HepG2 (cell line): ENCODE data around the gene SPON1. TPM values are rescaled to one million over a fixed set of nuclear protein-coding genes. Genes with fewer than 3 reads are reported as not detected.

Source experiments
- ATAC-seq: fragments of 200-7000 bp; cut with Tn5 transposase; 3 replicates; pipeline ENCODE4 v1.9.1; 2020; ENCODE audit warnings: mild to moderate bottlenecking, moderate library complexity
- BruUV-seq: library from RNA; stranded (reverse); fragments of 400-500 nt; replicated peaks from 2 replicates; lab custom pipeline; 2021; lab: Mats Ljungman, UMichigan
- CTCF ChIA-PET: fragments of 300-600 bp; formaldehyde crosslinking; extraction: SDS; loops from one replicate; lab custom pipeline; 2021; ENCODE audit warnings: low total read pairs, inconsistent platforms, low intra/inter-chr PET ratio; lab: Yijun Ruan, JAX
- POLR2A ChIA-PET: fragments of 350-600 bp; sonication (Branson Sonifier 250); formaldehyde crosslinking; loops from one replicate; lab custom pipeline; 2020; ENCODE audit warnings: antibody characterized with exemption, inconsistent platforms; lab: Yijun Ruan, JAX
- DNase-seq: peaks from one replicate; pipeline ENCODE4 v3.0.0-alpha.2; 2015; ENCODE audit warnings: low spot score
- FAIRE-seq: peaks from 3 replicates; lab custom pipeline; 2011; peaks lifted over from hg19 to GRCh38; lab: Jason Lieb, UNC
- H2AFZ ChIP-seq: one replicate; pipeline ENCODE4 v1.6.1; 2011; ENCODE audit warnings: low read length, inconsistent platforms
- H3K27ac ChIP-seq: fragments of 300-600 bp; 3 replicates; pipeline ENCODE4 v1.8.0; 2011; ENCODE audit warnings: mixed run types, mild to moderate bottlenecking, mixed read lengths, low read length, inconsistent platforms; ENCODE audit not compliant: insufficient read depth; ENCODE audit errors: extremely low read length
- H3K27me3 ChIP-seq, 2 experiments: fragments of 200-600 bp in 1 of 2; 2 replicates in 1 of 2; 3 replicates in 1 of 2; pipeline versions ENCODE4 v1.6.0 to v1.8.0; 2011; ENCODE audit warnings: low read length in 2 of 2, mild to moderate bottlenecking in 2 of 2, moderate library complexity in 2 of 2, inconsistent platforms in 1 of 2; ENCODE audit not compliant: insufficient read depth in 2 of 2, control insufficient read depth in 1 of 2
- H3K36me3 ChIP-seq, 2 experiments: fragments of 200-600 bp in 1 of 2; replicated peaks in 1 of 2; 2 replicates in 1 of 2; 3 replicates in 1 of 2; pipeline versions ENCODE4 v1.5.1 to v1.8.0; 2011; ENCODE audit warnings: low read length in 2 of 2, inconsistent platforms in 1 of 2; ENCODE audit not compliant: insufficient read depth in 2 of 2, control insufficient read depth in 1 of 2
- H3K4me1 ChIP-seq: 2 replicates; pipeline ENCODE4 v1.5.1; 2012; ENCODE audit warnings: low read length, inconsistent platforms; ENCODE audit not compliant: insufficient read depth
- H3K4me2 ChIP-seq: 2 replicates; pipeline ENCODE4 v1.6.0; 2011; ENCODE audit warnings: low read depth, low read length, inconsistent platforms
- H3K4me3 ChIP-seq, 3 experiments: fragments of 200-600 bp in 1 of 3; sonication (generic), shearing (Covaris generic) in 1 of 3; replicated peaks in 1 of 3; 2 replicates each; pipeline ENCODE4 v1.5.1; 2011 to 2016; ENCODE audit warnings: low read length in 3 of 3, inconsistent platforms in 2 of 3, low read depth in 2 of 3, mild to moderate bottlenecking in 2 of 3, control low read depth in 1 of 3, mixed read lengths in 1 of 3; ENCODE audit not compliant: insufficient read depth in 1 of 3
- H3K79me2 ChIP-seq: one replicate; pipeline ENCODE4 v1.6.1; 2011; ENCODE audit warnings: low read length, inconsistent platforms; ENCODE audit not compliant: insufficient read depth
- H3K9ac ChIP-seq: 2 replicates; pipeline ENCODE4 v1.6.0; 2011; ENCODE audit warnings: mild to moderate bottlenecking, low read depth, low read length, inconsistent platforms; ENCODE audit not compliant: insufficient read depth
- H3K9me3 ChIP-seq: 2 replicates; pipeline ENCODE4 v1.5.1; 2012; ENCODE audit warnings: mild to moderate bottlenecking, low read length
- H4K20me1 ChIP-seq: 2 replicates; pipeline ENCODE4 v1.6.0; 2011; ENCODE audit warnings: inconsistent platforms, mild to moderate bottlenecking, low read length, moderate library complexity; ENCODE audit not compliant: insufficient read depth
- BATF2 ChIP-seq: sonication (generic); formaldehyde crosslinking; IDR thresholded peaks from 2 replicates; pipeline ENCODE4 v1.8.0; 2022; ENCODE audit warnings: mild to moderate bottlenecking, missing genetic modification reagents, moderate library complexity
- CC2D1A ChIP-seq: sonication (generic); formaldehyde crosslinking; IDR thresholded peaks from 2 replicates; pipeline ENCODE4 v1.8.1; 2023; ENCODE audit warnings: mild to moderate bottlenecking, missing genetic modification reagents
- TRAFD1 ChIP-seq: sonication (generic); formaldehyde crosslinking; IDR thresholded peaks from 2 replicates; pipeline ENCODE4 v1.5.1; 2020; ENCODE audit warnings: missing genetic modification reagents, mild to moderate bottlenecking, borderline replicate concordance
- ZNF10 ChIP-seq: sonication (generic); formaldehyde crosslinking; IDR thresholded peaks from 2 replicates; pipeline ENCODE4 v1.4.0; 2020; ENCODE audit warnings: mild to moderate bottlenecking, low read depth, missing genetic modification reagents, borderline replicate concordance
- ZNF234 ChIP-seq: sonication (generic); formaldehyde crosslinking; conservative IDR thresholded peaks from 2 replicates; pipeline ENCODE4 v1.5.1; 2020; ENCODE audit warnings: mild to moderate bottlenecking, missing genetic modification reagents
- ZNF383 ChIP-seq: sonication (generic); formaldehyde crosslinking; IDR thresholded peaks from 2 replicates; pipeline ENCODE4 v1.4.0; 2020; ENCODE audit warnings: missing genetic modification reagents, mild to moderate bottlenecking, borderline replicate concordance
- ZNF484 ChIP-seq: sonication (generic); formaldehyde crosslinking; IDR thresholded peaks from 2 replicates; pipeline ENCODE4 v1.5.1; 2020; ENCODE audit warnings: mild to moderate bottlenecking, low read depth, missing genetic modification reagents, borderline replicate concordance
- ZNF678 ChIP-seq: sonication (generic); formaldehyde crosslinking; IDR thresholded peaks from 2 replicates; pipeline ENCODE4 v1.4.0; 2020; ENCODE audit warnings: mild to moderate bottlenecking, missing genetic modification reagents
- WGBS: methylation state at CpG from one replicate; pipeline ENCODE4 v1.1.6; 2017; ENCODE audit warnings: low lambda C conversion rate; 5-methylcytosine and 5-hydroxymethylcytosine counted together
- in situ Hi-C: cut with HindIII; loops from 2 replicates; pipeline ENCODE4 v1.10.0; 2017; ENCODE audit warnings: low pct_unique_long_range_greater_than_20kb; ENCODE audit not compliant: extremely low pct_ligation_motif_present
- intact Hi-C: fragments of 100-400 bp; cut with micrococcal nuclease; formaldehyde crosslinking; loops from one replicate; pipeline ENCODE4 v1.10.0; 2022; ENCODE audit not compliant: unreplicated experiment
- polyA plus RNA-seq, 8 experiments: library from polyadenylated mRNA; depleted of rRNA in 3 of 8; stranded (reverse) in 7 of 8; unstranded in 1 of 8; fragments of >200 nt; fragmentation: Illumina TruSeq in 4 of 8; extraction: Trizol in 4 of 8; gene quantifications; 2 replicates each; pipeline versions ENCODE4 v1.2.1 to v1.2.3, GENCODE V29; 2011 to 2016; ENCODE audit warnings: low read depth in 4 of 8, missing spikeins in 1 of 8, mixed read lengths in 1 of 8; ENCODE audit not compliant: insufficient read depth in 1 of 8
- total RNA-seq, 5 experiments: library from RNA; depleted of rRNA; stranded (reverse); fragments of >200 nt; fragmentation: Illumina TruSeq; extraction: Trizol; gene quantifications; 2 replicates each; pipeline ENCODE4 v1.2.3, GENCODE V29; 2016; ENCODE audit warnings: low read depth in 1 of 5
- TF ChIP-seq, protein P1 (sequence below): sonication (generic); formaldehyde crosslinking; IDR thresholded peaks from 2 replicates; pipeline ENCODE4 v1.4.0; 2020; ENCODE audit warnings: missing genetic modification reagents
- TF ChIP-seq, protein P2 (sequence below): sonication (generic); formaldehyde crosslinking; IDR thresholded peaks from 2 replicates; pipeline ENCODE4 v1.8.0; 2022; ENCODE audit warnings: missing genetic modification reagents, mild to moderate bottlenecking, moderate library complexity, borderline replicate concordance
- TF ChIP-seq, protein P3 (sequence below): sonication (generic); formaldehyde crosslinking; IDR thresholded peaks from 2 replicates; pipeline ENCODE4 v1.5.1; 2020; ENCODE audit warnings: mild to moderate bottlenecking, missing genetic modification reagents, moderate library complexity
- TF ChIP-seq, protein P4 (sequence below): sonication (generic); formaldehyde crosslinking; IDR thresholded peaks from 2 replicates; pipeline ENCODE4 v1.8.1; 2023; ENCODE audit warnings: mild to moderate bottlenecking, missing genetic modification reagents, borderline replicate concordance

SPON1 gene
- total and polyA plus RNA-seq, 2 of the 13 experiments (the other 11 are each of a cell fraction or from before 2014, with no cell fraction given), result not detected

- Histone ChIP-seq H3K27ac (no peak overlapping the region), H3K9me3 (no peaks in the 10 kb centered on the region), H3K4me1 (no peaks in the 10 kb centered on the region), H2AFZ (no peak overlapping the region), H3K79me2 (no peaks in the 10 kb centered on the region), H3K4me3 (no peak overlapping the region), H3K27me3 (peaks cover 2 to 28% of the 10 kb centered on the region in 2 experiments; a peak in 3 of 5 replicates), H3K9ac (no peak overlapping the region), H4K20me1 (no peaks in the 10 kb centered on the region), H3K4me2 (no peak overlapping the region), H3K36me3 (no peaks in the 10 kb centered on the region)
- in situ Hi-C loops (no loop called here), intact Hi-C loops (no loop called here)
- BruUV-seq, result no TSS peak
- ChIA-PET CTCF (no interaction called here), POLR2A (no interaction called here)
- FAIRE-seq (no peak), ATAC-seq (no peak), DNase-seq (no peak)
- no peak for TF ChIP-seq ZNF10 (CRISPR knock-in tag)
- no peak for TF ChIP-seq ZNF484 (CRISPR knock-in tag)
- TF ChIP-seq, protein P1, sequence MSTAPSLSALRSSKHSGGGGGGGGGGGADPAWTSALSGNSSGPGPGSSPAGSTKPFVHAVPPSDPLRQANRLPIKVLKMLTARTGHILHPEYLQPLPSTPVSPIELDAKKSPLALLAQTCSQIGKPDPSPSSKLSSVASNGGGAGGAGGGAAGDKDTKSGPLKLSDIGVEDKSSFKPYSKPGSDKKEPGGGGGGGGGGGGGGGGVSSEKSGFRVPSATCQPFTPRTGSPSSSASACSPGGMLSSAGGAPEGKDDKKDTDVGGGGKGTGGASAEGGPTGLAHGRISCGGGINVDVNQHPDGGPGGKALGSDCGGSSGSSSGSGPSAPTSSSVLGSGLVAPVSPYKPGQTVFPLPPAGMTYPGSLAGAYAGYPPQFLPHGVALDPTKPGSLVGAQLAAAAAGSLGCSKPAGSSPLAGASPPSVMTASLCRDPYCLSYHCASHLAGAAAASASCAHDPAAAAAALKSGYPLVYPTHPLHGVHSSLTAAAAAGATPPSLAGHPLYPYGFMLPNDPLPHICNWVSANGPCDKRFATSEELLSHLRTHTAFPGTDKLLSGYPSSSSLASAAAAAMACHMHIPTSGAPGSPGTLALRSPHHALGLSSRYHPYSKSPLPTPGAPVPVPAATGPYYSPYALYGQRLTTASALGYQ (CRISPR knock-in tag), result no peak
- TF ChIP-seq, protein P2, sequence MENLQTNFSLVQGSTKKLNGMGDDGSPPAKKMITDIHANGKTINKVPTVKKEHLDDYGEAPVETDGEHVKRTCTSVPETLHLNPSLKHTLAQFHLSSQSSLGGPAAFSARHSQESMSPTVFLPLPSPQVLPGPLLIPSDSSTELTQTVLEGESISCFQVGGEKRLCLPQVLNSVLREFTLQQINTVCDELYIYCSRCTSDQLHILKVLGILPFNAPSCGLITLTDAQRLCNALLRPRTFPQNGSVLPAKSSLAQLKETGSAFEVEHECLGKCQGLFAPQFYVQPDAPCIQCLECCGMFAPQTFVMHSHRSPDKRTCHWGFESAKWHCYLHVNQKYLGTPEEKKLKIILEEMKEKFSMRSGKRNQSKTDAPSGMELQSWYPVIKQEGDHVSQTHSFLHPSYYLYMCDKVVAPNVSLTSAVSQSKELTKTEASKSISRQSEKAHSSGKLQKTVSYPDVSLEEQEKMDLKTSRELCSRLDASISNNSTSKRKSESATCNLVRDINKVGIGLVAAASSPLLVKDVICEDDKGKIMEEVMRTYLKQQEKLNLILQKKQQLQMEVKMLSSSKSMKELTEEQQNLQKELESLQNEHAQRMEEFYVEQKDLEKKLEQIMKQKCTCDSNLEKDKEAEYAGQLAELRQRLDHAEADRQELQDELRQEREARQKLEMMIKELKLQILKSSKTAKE (CRISPR knock-in tag), result no peak
- no peak for TF ChIP-seq ZNF383 (CRISPR knock-in tag)
- no peak for TF ChIP-seq CC2D1A
- no peak for TF ChIP-seq ZNF678 (CRISPR knock-in tag)
- no peak for TF ChIP-seq ZNF234 (CRISPR knock-in tag)
- TF ChIP-seq, protein P3, sequence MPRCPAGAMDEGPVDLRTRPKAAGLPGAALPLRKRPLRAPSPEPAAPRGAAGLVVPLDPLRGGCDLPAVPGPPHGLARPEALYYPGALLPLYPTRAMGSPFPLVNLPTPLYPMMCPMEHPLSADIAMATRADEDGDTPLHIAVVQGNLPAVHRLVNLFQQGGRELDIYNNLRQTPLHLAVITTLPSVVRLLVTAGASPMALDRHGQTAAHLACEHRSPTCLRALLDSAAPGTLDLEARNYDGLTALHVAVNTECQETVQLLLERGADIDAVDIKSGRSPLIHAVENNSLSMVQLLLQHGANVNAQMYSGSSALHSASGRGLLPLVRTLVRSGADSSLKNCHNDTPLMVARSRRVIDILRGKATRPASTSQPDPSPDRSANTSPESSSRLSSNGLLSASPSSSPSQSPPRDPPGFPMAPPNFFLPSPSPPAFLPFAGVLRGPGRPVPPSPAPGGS (CRISPR knock-in tag), result no peak
- TF ChIP-seq TRAFD1, result no peak
- no peak for TF ChIP-seq BATF2 (CRISPR knock-in tag)
- TF ChIP-seq, protein P4, sequence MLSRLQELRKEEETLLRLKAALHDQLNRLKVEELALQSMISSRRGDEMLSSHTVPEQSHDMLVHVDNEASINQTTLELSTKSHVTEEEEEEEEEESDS (CRISPR knock-in tag), result no peak
- WGBS, result under 1% methylated on average over 6 of the region's 9 CpGs
Measured at GRCh38 chr11:14237444-14237961, 275.0 kb downstream of the SPON1 start.
